Epithelial cell of proximal tubule (primary cell): ENCODE results near the gene TTYH1. TPM values are rescaled to one million over a fixed set of nuclear protein-coding genes. Genes with fewer than 3 reads are reported as not detected.

ENCODE experiments used
- DNase-seq: peaks from one replicate; pipeline ENCODE4 v3.0.0-alpha.2; 2011; ENCODE audit warnings: low read depth
- H3K4me3 ChIP-seq: 2 replicates; pipeline ENCODE4 v1.5.1; 2011; ENCODE audit warnings: low read depth, mild to moderate bottlenecking, low read length
- total RNA-seq: library from RNA; depleted of rRNA; stranded (reverse); fragments of >200 nt; gene quantifications from 2 replicates; pipeline ENCODE4 v1.2.3, GENCODE V29; 2015
- TF ChIP-seq, protein P1 (sequence below): conservative IDR thresholded peaks from 2 replicates; pipeline ENCODE4 v1.5.1; 2012; ENCODE audit warnings: low read depth, mild to moderate bottlenecking, low read length

TTYH1 gene
- total RNA-seq, 1 donor from 2014 or later: 3.6 TPM

DNA sequence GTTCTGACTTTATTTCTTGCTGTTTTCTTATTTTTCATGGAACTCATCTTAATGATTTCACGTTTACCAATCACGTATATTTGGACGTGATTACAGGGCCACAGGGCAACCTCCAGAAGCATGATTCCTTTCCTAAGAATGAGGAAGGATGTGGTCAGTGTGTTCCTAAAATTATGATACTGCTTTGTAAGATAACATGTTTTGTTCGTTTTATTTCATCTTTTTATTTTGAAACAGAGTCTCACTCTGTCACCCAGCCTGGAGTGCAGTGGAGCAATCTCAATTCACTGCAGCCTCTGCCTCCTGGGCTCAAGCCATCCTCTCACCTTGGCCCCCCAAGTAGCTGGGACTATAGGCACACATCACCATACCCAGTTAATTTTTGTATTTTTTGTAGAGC is 25.7 kb upstream of the TTYH1 start:
- TF ChIP-seq, protein P1, sequence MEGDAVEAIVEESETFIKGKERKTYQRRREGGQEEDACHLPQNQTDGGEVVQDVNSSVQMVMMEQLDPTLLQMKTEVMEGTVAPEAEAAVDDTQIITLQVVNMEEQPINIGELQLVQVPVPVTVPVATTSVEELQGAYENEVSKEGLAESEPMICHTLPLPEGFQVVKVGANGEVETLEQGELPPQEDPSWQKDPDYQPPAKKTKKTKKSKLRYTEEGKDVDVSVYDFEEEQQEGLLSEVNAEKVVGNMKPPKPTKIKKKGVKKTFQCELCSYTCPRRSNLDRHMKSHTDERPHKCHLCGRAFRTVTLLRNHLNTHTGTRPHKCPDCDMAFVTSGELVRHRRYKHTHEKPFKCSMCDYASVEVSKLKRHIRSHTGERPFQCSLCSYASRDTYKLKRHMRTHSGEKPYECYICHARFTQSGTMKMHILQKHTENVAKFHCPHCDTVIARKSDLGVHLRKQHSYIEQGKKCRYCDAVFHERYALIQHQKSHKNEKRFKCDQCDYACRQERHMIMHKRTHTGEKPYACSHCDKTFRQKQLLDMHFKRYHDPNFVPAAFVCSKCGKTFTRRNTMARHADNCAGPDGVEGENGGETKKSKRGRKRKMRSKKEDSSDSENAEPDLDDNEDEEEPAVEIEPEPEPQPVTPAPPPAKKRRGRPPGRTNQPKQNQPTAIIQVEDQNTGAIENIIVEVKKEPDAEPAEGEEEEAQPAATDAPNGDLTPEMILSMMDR: no peak
- no peak overlapping the region for H3K4me3 ChIP-seq
- DNase-seq: no peak

DNA sequence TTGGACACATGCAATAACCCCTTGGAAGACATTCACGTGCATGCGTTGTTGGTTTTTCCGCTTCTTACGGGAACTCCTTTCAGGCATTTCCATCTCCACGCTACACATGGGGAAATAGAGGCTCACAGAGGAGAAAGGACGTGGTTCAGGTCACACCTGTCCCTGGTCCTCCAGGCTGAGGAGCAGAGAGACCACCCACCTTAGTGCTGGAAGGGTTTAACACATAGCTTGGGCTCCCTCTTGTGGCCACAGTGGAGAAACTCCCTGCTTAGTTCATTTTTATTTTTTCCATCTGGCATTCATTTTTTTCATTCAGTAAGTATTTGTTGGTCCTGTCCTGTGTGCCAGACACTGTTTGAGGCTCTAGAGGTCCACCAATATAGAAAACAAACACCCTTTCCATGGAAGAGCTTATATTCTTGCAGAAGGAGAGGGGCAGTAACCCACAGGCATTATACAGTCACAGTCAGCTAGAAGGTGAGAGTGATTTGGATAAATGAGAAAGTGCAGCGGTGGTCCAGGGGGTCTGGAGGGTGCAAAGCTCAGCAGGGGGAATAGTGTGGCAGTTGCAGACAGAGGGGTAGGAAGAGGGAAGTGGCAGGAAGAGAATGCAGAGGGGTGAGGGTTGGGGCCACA is 24.2 kb upstream of the TTYH1 start:
- TF ChIP-seq, protein P1: peak; percentile 70
- no peak overlapping the region for H3K4me3 ChIP-seq
- no peak for DNase-seq

DNA sequence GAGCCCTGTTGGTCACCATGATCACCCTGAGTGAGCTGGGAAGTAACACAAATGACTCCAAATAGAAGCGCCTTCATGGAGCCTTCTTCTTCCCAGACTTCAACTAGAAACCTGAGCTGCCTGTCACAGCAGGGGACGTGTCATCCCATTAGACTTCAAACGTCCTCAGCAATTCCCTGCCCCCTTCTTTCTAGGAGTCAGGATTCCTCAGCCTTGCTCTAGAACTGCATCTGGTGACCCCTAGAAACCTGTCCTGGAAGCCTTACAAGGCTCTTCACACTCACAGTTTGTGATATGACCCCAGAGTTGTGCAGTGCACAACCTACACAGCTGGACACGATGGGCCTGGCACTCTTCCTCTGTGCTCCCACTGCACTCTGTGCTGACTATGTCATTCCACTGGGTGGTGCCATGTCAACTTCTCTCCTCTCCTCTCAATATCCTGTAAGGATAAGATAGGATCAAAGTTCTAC is 23.6 kb upstream of the TTYH1 start:
- TF ChIP-seq, protein P1: no peak
- no peak for DNase-seq
- H3K4me3 ChIP-seq: no peak overlapping the region

DNA sequence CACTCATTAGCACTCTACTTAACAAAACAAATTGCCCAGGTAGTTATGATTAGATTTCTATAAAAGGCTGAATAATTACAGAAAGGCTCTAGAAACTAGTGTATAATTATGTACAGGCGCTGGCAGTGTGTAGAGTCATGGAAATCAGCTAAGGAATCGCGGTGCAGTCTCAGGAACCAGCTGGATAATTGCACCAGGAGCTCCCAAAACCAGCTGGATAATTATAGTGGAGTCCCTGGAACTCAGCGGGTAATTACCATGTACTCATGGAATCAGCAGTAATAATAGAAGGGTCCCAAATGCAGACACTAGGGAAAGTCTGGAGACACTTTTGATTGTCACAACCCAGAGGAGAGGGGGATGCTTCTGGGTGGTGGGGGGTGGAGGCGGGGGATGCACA is 23.2 kb upstream of the TTYH1 start:
- DNase-seq: no peak
- TF ChIP-seq, protein P1: no peak
- no peak overlapping the region for H3K4me3 ChIP-seq

DNA sequence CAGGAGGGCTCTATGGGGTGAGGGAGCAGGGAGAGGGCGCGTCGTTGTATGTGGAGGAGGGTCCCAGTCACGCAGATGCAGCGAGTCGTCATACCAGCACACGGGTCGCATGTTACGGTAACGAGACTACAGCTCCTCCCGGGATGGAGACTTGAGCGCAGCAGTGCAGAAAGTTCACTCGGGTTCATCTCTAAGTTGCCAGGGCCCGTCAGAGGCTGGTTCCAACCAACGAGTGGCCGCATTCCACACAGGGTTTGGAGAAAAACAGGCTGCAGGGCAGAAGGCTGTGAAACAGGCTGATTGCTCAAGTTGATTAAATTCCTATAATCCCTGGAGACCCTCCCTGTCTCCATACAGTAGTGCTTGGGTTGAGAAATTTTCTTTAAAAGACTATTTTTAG is 21.9 kb upstream of the TTYH1 start:
- DNase-seq: no peak
- TF ChIP-seq, protein P1: no peak
- H3K4me3 ChIP-seq: no peak overlapping the region

DNA sequence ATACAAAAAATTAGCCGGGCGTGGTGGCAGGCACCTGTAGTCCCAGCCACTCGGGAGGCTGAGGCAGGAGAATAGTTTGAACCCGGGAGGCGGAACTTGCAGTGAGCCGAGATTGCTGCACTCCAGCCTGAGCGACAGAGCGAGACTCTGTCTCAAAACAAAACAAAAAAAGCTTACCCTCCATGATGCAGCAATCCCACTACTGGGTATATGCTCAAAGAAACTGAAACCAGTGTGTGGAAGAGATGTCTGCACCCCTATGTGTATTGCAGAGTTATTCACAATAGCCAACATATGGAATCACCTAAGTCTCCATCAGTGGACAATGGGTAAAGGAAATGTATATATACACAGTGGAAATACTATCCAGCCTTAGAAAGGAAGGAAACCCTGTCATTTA is 19.6 kb upstream of the TTYH1 start:
- TF ChIP-seq, protein P1: no peak
- DNase-seq: no peak
- H3K4me3 ChIP-seq: no peak overlapping the region

DNA sequence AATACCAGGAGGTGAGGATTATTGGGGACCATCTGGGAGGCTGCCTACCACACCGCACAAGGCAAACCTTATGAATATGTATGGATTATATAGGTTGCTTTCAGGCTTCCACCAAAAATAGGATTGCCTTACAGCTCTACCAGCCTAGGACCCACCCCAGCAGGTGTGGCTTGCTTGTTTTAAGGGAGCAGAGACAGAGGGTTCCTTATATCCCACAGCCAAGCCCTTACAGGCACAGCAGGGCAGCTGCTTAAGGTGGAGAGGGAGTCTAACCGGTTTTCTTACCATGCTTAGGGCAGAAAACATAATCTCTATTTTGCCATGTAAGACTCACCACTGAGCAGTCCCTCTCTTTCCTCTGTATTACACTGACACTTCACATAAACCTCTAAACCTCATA is 16.1 kb upstream of the TTYH1 start:
- no peak overlapping the region for H3K4me3 ChIP-seq
- DNase-seq: no peak
- TF ChIP-seq, protein P1: no peak
